Stomach (tissue), 4 donors: ENCODE data around the gene GPC6.

Source experiments
- CTCF ChIP-seq, 7 experiments: fragments of 450-650 bp in 4 of 7; fragments of 200-600 bp in 3 of 7; sonication (generic) in 3 of 7; IDR thresholded peaks; one replicate each; pipeline ENCODE4 v1.5.1; 2016 to 2019; ENCODE audit warnings: antibody characterized with exemption in 7 of 7, control low read depth in 2 of 7, mild to moderate bottlenecking in 1 of 7
- POLR2A ChIP-seq, 4 donors: fragments of 450-650 bp; IDR thresholded peaks; one replicate each; pipeline ENCODE4 v1.6.1; 2016; ENCODE audit warnings: antibody characterized with exemption in 4 of 4, control low read depth in 2 of 4, mild to moderate bottlenecking in 1 of 4, moderate library complexity in 1 of 4

GRCh38 chr13:94088742-94089141, 862.1 kb downstream of the GPC6 start:
- TF ChIP-seq CTCF (IDR thresholded peaks at IDR 0.05) (no peak), POLR2A (IDR thresholded peaks at IDR 0.05) (no peak)
